A673 (cell line): ENCODE results near the gene CYP2D6. TPM values are rescaled to one million over a fixed set of nuclear protein-coding genes. Genes with fewer than 3 reads are reported as not detected.

ENCODE experiments used
- BruUV-seq: library from RNA; stranded (reverse); fragments of 400-500 nt; replicated peaks from 2 replicates; lab custom pipeline; 2021; lab: Mats Ljungman, UMichigan
- CTCF ChIA-PET: fragments of 300-600 bp; sonication (Branson Sonifier 250); formaldehyde crosslinking; loops from one replicate; lab custom pipeline; 2022; ENCODE audit warnings: antibody characterized with exemption; lab: Charles Lee
- POLR2A ChIA-PET: fragments of 300-600 bp; sonication (Branson Sonifier 250); formaldehyde crosslinking; loops from one replicate; lab custom pipeline; 2022; ENCODE audit warnings: antibody characterized with exemption; ENCODE audit not compliant: low non-redundant PET; lab: Charles Lee
- DNase-seq: peaks from one replicate; pipeline ENCODE4 v3.0.0-alpha.2; 2015; ENCODE audit warnings: low spot score
- H3K27ac ChIP-seq: fragments of 200-600 bp; sonication (generic); 2 replicates; pipeline ENCODE4 v1.5.1; 2016; ENCODE audit warnings: mixed run types, low read depth, mild to moderate bottlenecking, mixed read lengths, antibody characterized with exemption, low read length; ENCODE audit not compliant: poor library complexity, severe bottlenecking
- H3K27me3 ChIP-seq: fragments of 200-600 bp; sonication (generic); replicated peaks from 2 replicates; pipeline ENCODE4 v1.6.1; 2017; ENCODE audit warnings: mixed run types, low read depth, mild to moderate bottlenecking, mixed read lengths, antibody characterized with exemption, low read length; ENCODE audit not compliant: insufficient read depth, poor library complexity
- H3K36me3 ChIP-seq: fragments of 200-600 bp; sonication (generic); 2 replicates; pipeline ENCODE4 v1.6.1; 2016; ENCODE audit warnings: mixed run types, mild to moderate bottlenecking, mixed read lengths, antibody characterized with exemption, low read length; ENCODE audit not compliant: insufficient read depth, poor library complexity, severe bottlenecking
- H3K4me1 ChIP-seq: fragments of 200-600 bp; sonication (generic); 2 replicates; pipeline ENCODE4 v1.6.1; 2017; ENCODE audit warnings: mixed run types, mild to moderate bottlenecking, mixed read lengths, antibody characterized with exemption, low read length; ENCODE audit not compliant: insufficient read depth, poor library complexity, severe bottlenecking
- H3K4me3 ChIP-seq: fragments of 200-600 bp; sonication (generic); 2 replicates; pipeline ENCODE4 v1.5.1; 2016; ENCODE audit warnings: low read depth, mixed run types, mild to moderate bottlenecking, mixed read lengths, low read length; ENCODE audit not compliant: poor library complexity, severe bottlenecking
- H3K9me3 ChIP-seq: fragments of 200-600 bp; sonication (generic); 2 replicates; pipeline ENCODE4 v1.6.1; 2016; ENCODE audit warnings: mixed run types, low read depth, mild to moderate bottlenecking, mixed read lengths, antibody characterized with exemption, low read length; ENCODE audit not compliant: poor library complexity, severe bottlenecking
- CTCF ChIP-seq: fragments of 300-800, 200-600 bp; sonication (generic); conservative IDR thresholded peaks from 2 replicates; pipeline ENCODE4 v1.5.1; 2017; ENCODE audit warnings: low read depth, mild to moderate bottlenecking, antibody characterized with exemption, low read length, moderate library complexity, mixed read lengths
- EZH2 ChIP-seq: fragments of 200-600 bp; sonication (generic); IDR thresholded peaks from 2 replicates; pipeline ENCODE4 v1.6.1; 2017; ENCODE audit warnings: borderline replicate concordance, low read depth, mild to moderate bottlenecking, mixed read lengths, antibody characterized with exemption, low read length; ENCODE audit not compliant: poor library complexity, severe bottlenecking
- intact Hi-C: fragments of 100-400 bp; cut with micrococcal nuclease; formaldehyde crosslinking; loops from one replicate; pipeline ENCODE4 v1.10.0; 2022; ENCODE audit not compliant: unreplicated experiment
- total RNA-seq: library from RNA; stranded (reverse); gene quantifications from 2 replicates; pipeline ENCODE4 v1.2.3, GENCODE V29; 2021

CYP2D6 gene
- total RNA-seq, 1 experiment from 2014 or later: 2.4 TPM

- intact Hi-C loops: no loop called here
- ChIA-PET CTCF (interaction anchor here (1.2 kb wide), 1 partner anchor 273 kb away, joined by 5 read pairs; no protein-coding TSS in a partner anchor), POLR2A (no interaction called here)
- Histone ChIP-seq H3K27ac (no peak overlapping the region), H3K4me1 (peaks cover 27% of the 10 kb centered on the region), H3K36me3 (peaks cover 14% of the 10 kb centered on the region), H3K4me3 (no peak overlapping the region), H3K9me3 (no peaks in the 10 kb centered on the region), H3K27me3 (no peaks in the 10 kb centered on the region)
- peak; percentile 39 for DNase-seq
- TF ChIP-seq CTCF: no peak
- TF ChIP-seq EZH2: no peak
- BruUV-seq: no TSS peak
Observed at GRCh38 chr22:42171417-42171816, 40.8 kb upstream of the CYP2D6 start.

- Histone ChIP-seq H3K27me3 (no peaks in the 10 kb centered on the region), H3K4me3 (no peak overlapping the region), H3K9me3 (no peaks in the 10 kb centered on the region), H3K4me1 (peaks cover 27% of the 10 kb centered on the region), H3K36me3 (peaks cover 14% of the 10 kb centered on the region), H3K27ac (no peak overlapping the region)
- no TSS peak for BruUV-seq
- CTCF ChIA-PET: interaction anchor here (1.2 kb wide), 1 partner anchor 273 kb away, joined by 5 read pairs; no protein-coding TSS in a partner anchor
- POLR2A ChIA-PET: no interaction called here
- DNase-seq: no peak
- TF ChIP-seq EZH2: no peak
- intact Hi-C loops: no loop called here
Observed at GRCh38 chr22:42170946-42171345, 40.3 kb upstream of the CYP2D6 start.

- no peaks in the 10 kb centered on the region for H3K9me3 ChIP-seq
- intact Hi-C loops: loop anchor here (1.0 kb wide), 3 partner anchors 268 to 304 kb away; no protein-coding TSS in a partner anchor
- DNase-seq: peak; percentile 70
- H3K4me1 ChIP-seq: peaks cover 24% of the 10 kb centered on the region
- BruUV-seq: no TSS peak
- no peak overlapping the region for H3K27ac ChIP-seq
- POLR2A ChIA-PET: no interaction called here
- peaks cover 14% of the 10 kb centered on the region for H3K36me3 ChIP-seq
- no peak overlapping the region for H3K4me3 ChIP-seq
- H3K27me3 ChIP-seq: no peaks in the 10 kb centered on the region
- CTCF ChIA-PET: interaction anchor here (1.0 to 1.1 kb wide), 2 partner anchors 268 to 275 kb away, joined by 3 to 4 read pairs; no protein-coding TSS in a partner anchor
- no peak for TF ChIP-seq EZH2
- peak; percentile 77 for TF ChIP-seq CTCF
Observed at GRCh38 chr22:42169055-42169469, 38.5 kb upstream of the CYP2D6 start.

- H3K27ac ChIP-seq: no peak overlapping the region
- POLR2A ChIA-PET: no interaction called here
- intact Hi-C loops: no loop called here
- no TSS peak for BruUV-seq
- H3K36me3 ChIP-seq: peaks cover 14% of the 10 kb centered on the region
- no peaks in the 10 kb centered on the region for H3K9me3 ChIP-seq
- TF ChIP-seq EZH2 (no peak), CTCF (no peak)
- H3K4me3 ChIP-seq: no peak overlapping the region
- H3K4me1 ChIP-seq: peaks cover 23% of the 10 kb centered on the region
- no peak for DNase-seq
- no peaks in the 10 kb centered on the region for H3K27me3 ChIP-seq
- CTCF ChIA-PET: no interaction called here
Observed at GRCh38 chr22:42168476-42168875, 37.9 kb upstream of the CYP2D6 start.
